ENCODE results near the gene NCAM1.

The NCAM1 gene

DNA sequence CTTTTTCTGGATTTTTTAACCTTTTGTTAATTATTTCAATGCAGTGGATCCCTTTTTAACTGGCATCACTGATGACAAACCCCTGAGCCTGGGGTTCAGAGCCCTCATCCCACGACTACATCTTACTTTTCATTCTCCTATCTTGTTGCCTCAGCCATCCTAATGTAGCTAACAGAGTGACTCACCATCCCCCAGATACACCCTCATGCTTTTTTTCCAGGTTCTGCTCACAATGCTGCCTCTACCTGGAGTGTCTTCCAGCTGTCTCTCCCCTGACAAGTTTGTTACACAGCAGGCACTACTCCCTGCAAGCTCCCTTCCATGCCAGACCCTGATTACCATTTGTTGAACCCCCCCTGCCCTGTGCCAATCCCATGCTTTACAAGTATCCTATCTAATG lies 135.4 kb downstream of the NCAM1 start:
- TF ChIP-seq, protein P1, sequence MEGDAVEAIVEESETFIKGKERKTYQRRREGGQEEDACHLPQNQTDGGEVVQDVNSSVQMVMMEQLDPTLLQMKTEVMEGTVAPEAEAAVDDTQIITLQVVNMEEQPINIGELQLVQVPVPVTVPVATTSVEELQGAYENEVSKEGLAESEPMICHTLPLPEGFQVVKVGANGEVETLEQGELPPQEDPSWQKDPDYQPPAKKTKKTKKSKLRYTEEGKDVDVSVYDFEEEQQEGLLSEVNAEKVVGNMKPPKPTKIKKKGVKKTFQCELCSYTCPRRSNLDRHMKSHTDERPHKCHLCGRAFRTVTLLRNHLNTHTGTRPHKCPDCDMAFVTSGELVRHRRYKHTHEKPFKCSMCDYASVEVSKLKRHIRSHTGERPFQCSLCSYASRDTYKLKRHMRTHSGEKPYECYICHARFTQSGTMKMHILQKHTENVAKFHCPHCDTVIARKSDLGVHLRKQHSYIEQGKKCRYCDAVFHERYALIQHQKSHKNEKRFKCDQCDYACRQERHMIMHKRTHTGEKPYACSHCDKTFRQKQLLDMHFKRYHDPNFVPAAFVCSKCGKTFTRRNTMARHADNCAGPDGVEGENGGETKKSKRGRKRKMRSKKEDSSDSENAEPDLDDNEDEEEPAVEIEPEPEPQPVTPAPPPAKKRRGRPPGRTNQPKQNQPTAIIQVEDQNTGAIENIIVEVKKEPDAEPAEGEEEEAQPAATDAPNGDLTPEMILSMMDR (conservative IDR thresholded peaks at IDR 0.05; ENCODE audit: low read depth, low read length), result no peak

DNA sequence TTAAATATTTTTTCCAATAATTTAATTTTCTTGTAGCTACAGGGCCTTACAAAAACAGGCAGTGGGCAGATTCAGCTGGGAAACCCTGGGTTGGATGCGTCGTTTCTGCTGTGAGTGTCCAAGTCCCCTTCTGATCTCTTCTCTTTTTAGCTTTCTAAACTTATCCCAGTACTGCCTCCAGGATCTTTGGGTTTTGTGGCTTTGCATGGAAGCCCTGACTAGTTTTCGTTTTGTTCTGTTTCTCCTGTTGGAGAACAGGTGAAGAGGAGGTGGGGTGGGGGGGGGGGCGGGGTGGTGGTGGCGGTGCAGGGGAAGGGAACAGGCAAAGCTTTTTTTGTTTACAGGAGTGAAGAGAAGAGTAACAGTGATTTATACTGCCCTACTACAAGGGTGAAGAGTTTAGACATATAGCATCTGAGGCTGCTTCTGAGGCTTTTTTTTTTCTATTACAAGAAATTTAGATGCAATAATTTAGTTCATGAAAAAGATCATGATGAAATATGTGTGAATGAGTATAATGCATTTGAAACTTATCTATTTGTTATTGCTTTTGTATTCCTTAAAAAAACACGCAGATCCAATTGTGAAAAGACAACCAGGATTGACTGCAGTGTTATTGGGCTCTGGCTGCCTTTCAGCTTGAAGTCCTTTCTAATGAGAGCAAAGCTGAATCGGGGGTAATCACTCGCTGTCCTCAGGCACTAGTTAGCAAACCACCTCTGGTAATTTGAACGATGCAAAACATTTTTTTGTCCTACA lies 142.9 kb downstream of the NCAM1 start:
- H3K4me3 ChIP-seq (ENCODE audit: low read depth, low read length), result no peak overlapping the region
- no peak for DNase-seq (ENCODE audit: low read depth)
- TF ChIP-seq, protein P1 (conservative IDR thresholded peaks at IDR 0.05; ENCODE audit: low read depth, low read length), result no peak

More for the DNA sequence above, 135.4 kb downstream of the NCAM1 start:
- DNase-seq (ENCODE audit: low read depth), result no peak
- H3K4me3 ChIP-seq (ENCODE audit: low read depth, low read length), result no peak overlapping the region

GRCh38 chr11:113104691-113105251 lies 143.6 kb downstream of the NCAM1 start:
- TF ChIP-seq, protein P1 (conservative IDR thresholded peaks at IDR 0.05; ENCODE audit: low read depth, low read length), result no peak
- DNase-seq (ENCODE audit: low read depth), result no peak
- no peak overlapping the region for H3K4me3 ChIP-seq (ENCODE audit: low read depth, low read length)

- no peak for DNase-seq (ENCODE audit: low read depth)
- no peak overlapping the region for H3K4me3 ChIP-seq (ENCODE audit: low read depth, low read length)
- TF ChIP-seq, protein P1 (conservative IDR thresholded peaks at IDR 0.05; ENCODE audit: low read depth, low read length), result no peak
Observed at GRCh38 chr11:113105592-113105991, 144.4 kb downstream of the NCAM1 start.

- TF ChIP-seq, protein P1 (conservative IDR thresholded peaks at IDR 0.05; ENCODE audit: low read depth, low read length), result no peak
- no peak overlapping the region for H3K4me3 ChIP-seq (ENCODE audit: low read depth, low read length)
- DNase-seq (ENCODE audit: low read depth), result peak; percentile 90
Observed at GRCh38 chr11:113106507-113106906, 145.3 kb downstream of the NCAM1 start.

- peak; percentile 10 for DNase-seq (ENCODE audit: low read depth)
- H3K4me3 ChIP-seq (ENCODE audit: low read depth, low read length), result no peak overlapping the region
- TF ChIP-seq, protein P1 (conservative IDR thresholded peaks at IDR 0.05; ENCODE audit: low read depth, low read length), result no peak
Observed at GRCh38 chr11:113110046-113110445, 148.8 kb downstream of the NCAM1 start.

DNA sequence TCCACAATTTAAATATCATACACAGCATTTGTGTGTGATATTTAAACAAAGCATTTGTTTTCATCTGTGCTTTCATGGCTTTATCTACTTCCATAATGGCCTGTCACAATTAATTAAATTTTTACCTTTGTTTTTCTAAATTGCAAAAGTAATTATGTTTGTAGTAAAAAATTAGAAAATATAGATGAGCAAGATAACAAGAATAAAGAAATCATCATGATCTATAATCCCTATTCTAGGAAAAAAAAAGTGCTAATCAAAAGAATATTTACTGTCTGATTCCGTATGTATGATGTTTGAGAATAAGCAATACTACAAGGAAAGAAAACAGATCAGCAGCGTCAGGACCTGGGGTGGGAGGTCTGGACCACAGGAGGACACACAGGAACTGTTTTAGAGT lies 149.9 kb downstream of the NCAM1 start:
- TF ChIP-seq, protein P1 (conservative IDR thresholded peaks at IDR 0.05; ENCODE audit: low read depth, low read length), result no peak
- DNase-seq (ENCODE audit: low read depth), result no peak
- no peak overlapping the region for H3K4me3 ChIP-seq (ENCODE audit: low read depth, low read length)

All from choroid plexus epithelial cell (primary cell).